HG02678 (cell line): ENCODE measurements around the gene KCNQ2.
"Not testable (repeated sequence)": the region's sequence is repeated elsewhere in the genome, so short reads cannot be mapped to it uniquely, and the experiment has no call there.

Experiments
- ATAC-seq: cut with Tn5 transposase; IDR thresholded peaks from one replicate; pipeline ENCODE4 v1.9.1; 2021; ENCODE audit warnings: mild to moderate bottlenecking, moderate library complexity; ENCODE audit not compliant: unreplicated experiment

Gene KCNQ2

GRCh38 chr20:63491078-63491477 is 18.6 kb upstream of the KCNQ2 start:
- no peak for ATAC-seq

- no peak for ATAC-seq
These were observed 18.0 kb upstream of the KCNQ2 start for GRCh38 chr20:63490416-63490815.

GRCh38 chr20:63488315-63489251 is 16.1 kb upstream of the KCNQ2 start:
- no peak for ATAC-seq

GRCh38 chr20:63487781-63488241 is 15.4 kb upstream of the KCNQ2 start:
- no peak for ATAC-seq

- no peak for ATAC-seq
These were observed 14.8 kb upstream of the KCNQ2 start for GRCh38 chr20:63487116-63487764.

- no peak for ATAC-seq
These were observed 13.9 kb upstream of the KCNQ2 start for GRCh38 chr20:63486300-63486855.

GRCh38 chr20:63484651-63485403 is 12.4 kb upstream of the KCNQ2 start:
- ATAC-seq = no peak

GRCh38 chr20:63484236-63484635 is 11.8 kb upstream of the KCNQ2 start:
- ATAC-seq = no peak

- no peak for ATAC-seq
These were observed 11.4 kb upstream of the KCNQ2 start for GRCh38 chr20:63483834-63484233.

GRCh38 chr20:63482021-63482587 is 9.6 kb upstream of the KCNQ2 start:
- no peak for ATAC-seq

- no peak for ATAC-seq
These were observed 9.0 kb upstream of the KCNQ2 start for GRCh38 chr20:63481503-63481902.

GRCh38 chr20:63479695-63480419 is 7.4 kb upstream of the KCNQ2 start:
- not testable (repeated sequence) for ATAC-seq

GRCh38 chr20:63478346-63479302 is 6.2 kb upstream of the KCNQ2 start:
- no peak for ATAC-seq

- no peak for ATAC-seq
These were observed 5.5 kb upstream of the KCNQ2 start for GRCh38 chr20:63477944-63478343.

- no peak for ATAC-seq
These were observed 4.7 kb upstream of the KCNQ2 start for GRCh38 chr20:63477061-63477616.

- no peak for ATAC-seq
These were observed 2.8 kb upstream of the KCNQ2 start for GRCh38 chr20:63475209-63475608.

- no peak for ATAC-seq
These were observed 1.3 kb upstream of the KCNQ2 start for GRCh38 chr20:63473555-63474449.
